GM19238 (cell line): Measurements from ENCODE around the gene TRABD2A.
A peak's percentile ranks its signal among the peaks of the same experiment; 100 is the strongest.

Source experiments
- DNase-seq: peaks from one replicate; pipeline ENCODE4 v3.0.0; 2011; ENCODE audit warnings: low spot score; ENCODE audit not compliant: insufficient read length

Gene TRABD2A

GRCh38 chr2:84823788-84824187, 57.1 kb downstream of the TRABD2A start:
- DNase-seq: no peak

GRCh38 chr2:84823229-84823628, 57.7 kb downstream of the TRABD2A start:
- no peak for DNase-seq

- no peak for DNase-seq
Observed at GRCh38 chr2:84821806-84822205, 59.1 kb downstream of the TRABD2A start.

GRCh38 chr2:84817239-84817655, 63.6 kb downstream of the TRABD2A start:
- DNase-seq: peak; percentile 41

GRCh38 chr2:84816426-84817026, 64.4 kb downstream of the TRABD2A start:
- peak; percentile 24 for DNase-seq

GRCh38 chr2:84815146-84815545, 65.7 kb downstream of the TRABD2A start:
- no peak for DNase-seq

GRCh38 chr2:84811839-84812431, 68.9 kb downstream of the TRABD2A start:
- no peak for DNase-seq

- no peak for DNase-seq
Observed at GRCh38 chr2:84808279-84808678, 72.6 kb downstream of the TRABD2A start.

GRCh38 chr2:84807063-84807485, 73.8 kb downstream of the TRABD2A start:
- no peak for DNase-seq

GRCh38 chr2:84805250-84805958, 75.5 kb downstream of the TRABD2A start:
- no peak for DNase-seq

GRCh38 chr2:84801811-84802210, 79.1 kb downstream of the TRABD2A start:
- DNase-seq: no peak

GRCh38 chr2:84800194-84800805, 80.6 kb downstream of the TRABD2A start:
- DNase-seq: no peak

GRCh38 chr2:84799772-84800171, 81.1 kb downstream of the TRABD2A start:
- DNase-seq: no peak

GRCh38 chr2:84797271-84797670, 83.6 kb downstream of the TRABD2A start:
- no peak for DNase-seq

- no peak for DNase-seq
Observed at GRCh38 chr2:84796798-84797197, 84.1 kb downstream of the TRABD2A start.

GRCh38 chr2:84793641-84794040, 87.2 kb downstream of the TRABD2A start:
- no peak for DNase-seq

GRCh38 chr2:84792856-84793522, 87.9 kb downstream of the TRABD2A start:
- no peak for DNase-seq

- no peak for DNase-seq
Observed at GRCh38 chr2:84788498-84788897, 92.4 kb downstream of the TRABD2A start.

GRCh38 chr2:84788027-84788426, 92.9 kb downstream of the TRABD2A start:
- no peak for DNase-seq

GRCh38 chr2:84786601-84787000, 94.3 kb downstream of the TRABD2A start:
- DNase-seq: no peak

GRCh38 chr2:84785950-84786349, 94.9 kb downstream of the TRABD2A start:
- DNase-seq: no peak
